Caco-2 (cell line): Measurements from ENCODE around the gene NXPH3. TPM values are rescaled to one million over a fixed set of nuclear protein-coding genes. Genes with fewer than 3 reads are reported as not detected.

Source experiments
- BruUV-seq: library from RNA; stranded (reverse); fragments of 400-500 nt; replicated peaks from 2 replicates; lab custom pipeline; 2021; lab: Mats Ljungman, UMichigan
- CTCF ChIA-PET: fragments of 300-600 bp; sonication (Branson Sonifier 250); formaldehyde crosslinking; loops from one replicate; lab custom pipeline; 2022; ENCODE audit warnings: antibody characterized with exemption; lab: Charles Lee
- POLR2A ChIA-PET: fragments of 300-600 bp; sonication (Branson Sonifier 250); formaldehyde crosslinking; loops from one replicate; lab custom pipeline; 2022; ENCODE audit warnings: antibody characterized with exemption; lab: Charles Lee
- DNase-seq, 2 experiments: peaks; one replicate each; pipeline versions ENCODE4 v3.0.0 to v3.0.0-alpha.2; 2020 to 2022
- H3K27me3 ChIP-seq: replicated peaks from 2 replicates; pipeline ENCODE4 v1.6.0; 2011; ENCODE audit warnings: low read length; ENCODE audit not compliant: control insufficient read depth, insufficient read depth
- H3K36me3 ChIP-seq: 2 replicates; pipeline ENCODE4 v1.5.1; 2011; ENCODE audit warnings: low read length; ENCODE audit not compliant: control insufficient read depth, insufficient read depth
- H3K4me1 ChIP-seq: fragments of 250-450 bp; sonication (Bioruptor Pico); 2 replicates; pipeline ENCODE4 v1.5.1; 2020; ENCODE audit warnings: mild to moderate bottlenecking
- H3K4me3 ChIP-seq: 2 replicates; pipeline ENCODE4 v1.5.1; 2011; ENCODE audit warnings: low read depth, mild to moderate bottlenecking, control low read depth, low read length
- H3K9me3 ChIP-seq: fragments of 250-450 bp; sonication (Bioruptor Pico); 2 replicates; pipeline ENCODE4 v1.5.1; 2020; ENCODE audit warnings: mild to moderate bottlenecking, moderate library complexity
- H3K27ac Mint-ChIP-seq: one replicate; pipeline ENCODE4 v1.8.0; 2022; ENCODE audit warnings: mixed read lengths; ENCODE audit not compliant: unreplicated experiment
- H3K27me3 Mint-ChIP-seq: one replicate; pipeline ENCODE4 v1.8.0; 2022; ENCODE audit warnings: mixed read lengths; ENCODE audit not compliant: insufficient read depth, unreplicated experiment
- H3K36me3 Mint-ChIP-seq: one replicate; pipeline ENCODE4 v1.8.0; 2022; ENCODE audit warnings: mild to moderate bottlenecking, mixed read lengths; ENCODE audit not compliant: insufficient read depth, unreplicated experiment
- H3K4me1 Mint-ChIP-seq: one replicate; pipeline ENCODE4 v1.8.0; 2022; ENCODE audit warnings: low read depth, mixed read lengths; ENCODE audit not compliant: unreplicated experiment
- H3K4me3 Mint-ChIP-seq: one replicate; pipeline ENCODE4 v1.8.0; 2022; ENCODE audit warnings: mild to moderate bottlenecking, moderate library complexity, mixed read lengths; ENCODE audit not compliant: unreplicated experiment
- H3K9me3 Mint-ChIP-seq: one replicate; pipeline ENCODE4 v1.8.0; 2022; ENCODE audit warnings: mixed read lengths; ENCODE audit not compliant: unreplicated experiment
- CTCF ChIP-seq, 2 experiments: fragments of 200-600 bp in 1 of 2; IDR thresholded peaks; 1 replicate in 1 of 2; 2 replicates in 1 of 2; pipeline versions ENCODE4 v1.5.1 to v1.8.0; 2011 to 2022; ENCODE audit warnings: antibody characterized with exemption in 1 of 2, control low read depth in 1 of 2, inconsistent platforms in 1 of 2, low read depth in 1 of 2, low read length in 1 of 2, mild to moderate bottlenecking in 1 of 2, moderate library complexity in 1 of 2; ENCODE audit not compliant: insufficient read depth in 1 of 2, severe bottlenecking in 1 of 2, unreplicated experiment in 1 of 2
- intact Hi-C: fragments of 100-400 bp; cut with micrococcal nuclease; formaldehyde crosslinking; loops from one replicate; pipeline ENCODE4 v1.10.0; 2022; ENCODE audit not compliant: unreplicated experiment
- total RNA-seq: library from RNA; stranded (reverse); gene quantifications from 2 replicates; pipeline ENCODE4 v1.2.3, GENCODE V29; 2022

The NXPH3 gene
- total RNA-seq, 1 experiment from 2014 or later, result 2.0 TPM

- ChIA-PET POLR2A (interaction anchor here (0.5 to 0.6 kb wide), 2 partner anchors 82 to 179 kb away, joined by 4 to 6 read pairs; no protein-coding TSS in a partner anchor), CTCF (interaction anchor here (0.9 to 2.0 kb wide), 4 partner anchors 24 to 39 kb away, joined by 3 to 6 read pairs (median 3); no protein-coding TSS in a partner anchor)
- no peak for DNase-seq
These were observed 19.7 kb downstream of the NXPH3 start for GRCh38 chr17:49595328-49595727.

GRCh38 chr17:49595980-49596379, 20.3 kb downstream of the NXPH3 start:
- H3K4me3 ChIP-seq, result no peak overlapping the region
- Mint-ChIP-seq H3K27me3 (no peaks in the 10 kb centered on the region), H3K36me3 (peaks cover 35% of the 10 kb centered on the region), H3K27ac (no peak overlapping the region), H3K9me3 (no peaks in the 10 kb centered on the region), H3K4me3 (no peak overlapping the region), H3K4me1 (peaks cover 15% of the 10 kb centered on the region)
- no TSS peak for BruUV-seq
- no peaks in the 10 kb centered on the region for H3K27me3 ChIP-seq
- peaks cover 9% of the 10 kb centered on the region for H3K36me3 ChIP-seq
- ChIA-PET CTCF (interaction anchor here (2.0 to 2.1 kb wide), 3 partner anchors 26 to 81 kb away, joined by 6 to 14 read pairs (median 13); no protein-coding TSS in a partner anchor), POLR2A (no interaction called here)
- intact Hi-C loops, result no loop called here
- peaks cover 4% of the 10 kb centered on the region; the same call in 1 of the 2 replicates for H3K4me1 ChIP-seq
- H3K9me3 ChIP-seq, result no peaks in the 10 kb centered on the region
- no peak for DNase-seq
- TF ChIP-seq CTCF (IDR thresholded peaks at IDR 0.05; ENCODE audit: insufficient read depth in 1 of 2, low read depth in 1 of 2, low read length in 1 of 2, severe bottlenecking in 1 of 2, unreplicated experiment in 1 of 2), result no peak

More at GRCh38 chr17:49595328-49595727, 19.7 kb downstream of the NXPH3 start:
- Histone ChIP-seq H3K36me3 (peaks cover 6% of the 10 kb centered on the region; the same call in 1 of the 2 replicates), H3K4me3 (no peak overlapping the region), H3K4me1 (peaks cover 4% of the 10 kb centered on the region; the same call in 1 of the 2 replicates), H3K27me3 (no peaks in the 10 kb centered on the region), H3K9me3 (no peaks in the 10 kb centered on the region)
- Mint-ChIP-seq H3K27ac (no peak overlapping the region), H3K4me1 (peaks cover 15% of the 10 kb centered on the region), H3K36me3 (peaks cover 29% of the 10 kb centered on the region), H3K27me3 (no peaks in the 10 kb centered on the region), H3K4me3 (no peak overlapping the region), H3K9me3 (no peaks in the 10 kb centered on the region)
- TF ChIP-seq CTCF (IDR thresholded peaks at IDR 0.05; ENCODE audit: insufficient read depth in 1 of 2, low read depth in 1 of 2, low read length in 1 of 2, severe bottlenecking in 1 of 2, unreplicated experiment in 1 of 2), result no peak
- intact Hi-C loops, result no loop called here
- no TSS peak for BruUV-seq

- Histone ChIP-seq H3K36me3 (peaks cover 11% of the 10 kb centered on the region), H3K9me3 (no peaks in the 10 kb centered on the region), H3K27me3 (no peaks in the 10 kb centered on the region), H3K4me1 (peaks cover 4% of the 10 kb centered on the region; the same call in 1 of the 2 replicates), H3K4me3 (no peak overlapping the region)
- intact Hi-C loops, result no loop called here
- ChIA-PET POLR2A (interaction anchor here (0.7 to 1.0 kb wide), 2 partner anchors 22 to 253 kb away, joined by 3 read pairs; no protein-coding TSS in a partner anchor), CTCF (interaction anchor here (0.6 to 2.1 kb wide), 4 partner anchors 27 to 81 kb away, joined by 4 to 14 read pairs (median 10); no protein-coding TSS in a partner anchor)
- Mint-ChIP-seq H3K4me3 (no peak overlapping the region), H3K27ac (no peak overlapping the region), H3K9me3 (no peaks in the 10 kb centered on the region), H3K36me3 (peaks cover 43% of the 10 kb centered on the region), H3K4me1 (peaks cover 15% of the 10 kb centered on the region), H3K27me3 (no peaks in the 10 kb centered on the region)
- no TSS peak for BruUV-seq
- TF ChIP-seq CTCF (IDR thresholded peaks at IDR 0.05; ENCODE audit: insufficient read depth in 1 of 2, low read depth in 1 of 2, low read length in 1 of 2, severe bottlenecking in 1 of 2, unreplicated experiment in 1 of 2), result no peak
- no peak for DNase-seq
These were observed 21.1 kb downstream of the NXPH3 start for GRCh38 chr17:49596613-49597244.
